Type B pancreatic cell (in vitro differentiated cells): Measurements from ENCODE around the gene DCAF4. TPM values are rescaled to one million over a fixed set of nuclear protein-coding genes. Genes with fewer than 3 reads are reported as not detected.
A peak's percentile ranks its signal among the peaks of the same experiment; 100 is the strongest.
"Not testable (repeated sequence)": the region's sequence is repeated elsewhere in the genome, so short reads cannot be mapped to it uniquely, and the experiment has no call there.

Experiments
- DNase-seq: peaks from one replicate; pipeline ENCODE4 v3.0.0; 2021; ENCODE audit warnings: mixed read lengths; ENCODE audit not compliant: unreplicated experiment; ENCODE audit errors: extremely low spot score
- H3K27ac Mint-ChIP-seq: 2 replicates; pipeline ENCODE4 v1.8.0; 2021; ENCODE audit warnings: mild to moderate bottlenecking, mixed read lengths
- H3K27me3 Mint-ChIP-seq: 2 replicates; pipeline ENCODE4 v1.8.0; 2021; ENCODE audit warnings: mixed read lengths
- H3K36me3 Mint-ChIP-seq: 2 replicates; pipeline ENCODE4 v1.8.0; 2021; ENCODE audit warnings: mixed read lengths
- H3K4me1 Mint-ChIP-seq: one replicate; pipeline ENCODE4 v1.8.0; 2021; ENCODE audit warnings: mixed read lengths; ENCODE audit not compliant: unreplicated experiment
- H3K4me3 Mint-ChIP-seq: 2 replicates; pipeline ENCODE4 v1.8.0; 2021; ENCODE audit warnings: mild to moderate bottlenecking, mixed read lengths
- H3K9me3 Mint-ChIP-seq: 2 replicates; pipeline ENCODE4 v1.8.0; 2021; ENCODE audit warnings: mixed read lengths
- total RNA-seq: library from RNA; stranded (reverse); gene quantifications from 2 replicates; pipeline ENCODE4 v1.2.1, GENCODE V29; 2021; ENCODE audit warnings: low replicate concordance
- TF ChIP-seq, protein P1 (sequence below): fragments of 200-600 bp; sonication (generic); conservative IDR thresholded peaks from 2 replicates; pipeline ENCODE4 v1.5.0; 2021; ENCODE audit warnings: antibody characterized with exemption, mild to moderate bottlenecking

Gene DCAF4
- total RNA-seq, 1 donor from 2014 or later: 17.9 TPM

DNA sequence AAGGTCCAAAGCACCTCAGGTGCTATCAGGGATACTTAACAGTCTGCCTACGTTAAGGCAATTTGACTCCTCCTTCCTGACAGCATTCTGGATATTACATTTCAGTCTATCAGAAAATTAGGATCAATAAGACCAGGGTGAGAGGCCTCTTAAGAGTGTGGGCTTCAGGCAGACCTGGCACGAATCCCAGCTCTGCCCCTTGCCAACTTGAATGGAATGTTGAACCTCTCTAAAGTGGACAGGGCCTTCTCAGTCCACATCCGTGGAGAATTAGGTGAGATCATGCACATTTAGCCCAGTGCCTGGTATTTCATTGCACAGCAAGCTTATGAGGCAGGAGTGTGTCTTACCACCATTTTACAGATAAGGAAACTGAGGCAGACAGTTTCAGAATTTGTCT is 25.9 kb downstream of the DCAF4 start:
- TF ChIP-seq, protein P1, sequence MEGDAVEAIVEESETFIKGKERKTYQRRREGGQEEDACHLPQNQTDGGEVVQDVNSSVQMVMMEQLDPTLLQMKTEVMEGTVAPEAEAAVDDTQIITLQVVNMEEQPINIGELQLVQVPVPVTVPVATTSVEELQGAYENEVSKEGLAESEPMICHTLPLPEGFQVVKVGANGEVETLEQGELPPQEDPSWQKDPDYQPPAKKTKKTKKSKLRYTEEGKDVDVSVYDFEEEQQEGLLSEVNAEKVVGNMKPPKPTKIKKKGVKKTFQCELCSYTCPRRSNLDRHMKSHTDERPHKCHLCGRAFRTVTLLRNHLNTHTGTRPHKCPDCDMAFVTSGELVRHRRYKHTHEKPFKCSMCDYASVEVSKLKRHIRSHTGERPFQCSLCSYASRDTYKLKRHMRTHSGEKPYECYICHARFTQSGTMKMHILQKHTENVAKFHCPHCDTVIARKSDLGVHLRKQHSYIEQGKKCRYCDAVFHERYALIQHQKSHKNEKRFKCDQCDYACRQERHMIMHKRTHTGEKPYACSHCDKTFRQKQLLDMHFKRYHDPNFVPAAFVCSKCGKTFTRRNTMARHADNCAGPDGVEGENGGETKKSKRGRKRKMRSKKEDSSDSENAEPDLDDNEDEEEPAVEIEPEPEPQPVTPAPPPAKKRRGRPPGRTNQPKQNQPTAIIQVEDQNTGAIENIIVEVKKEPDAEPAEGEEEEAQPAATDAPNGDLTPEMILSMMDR: no peak
- H3K27ac Mint-ChIP-seq: no peak overlapping the region
- no peaks in the 10 kb centered on the region for H3K4me1 Mint-ChIP-seq
- H3K4me3 Mint-ChIP-seq: no peak overlapping the region
- no peaks in the 10 kb centered on the region for H3K9me3 Mint-ChIP-seq
- no peaks in the 10 kb centered on the region for H3K27me3 Mint-ChIP-seq
- DNase-seq: no peak
- peaks cover 9% of the 10 kb centered on the region for H3K36me3 Mint-ChIP-seq

DNA sequence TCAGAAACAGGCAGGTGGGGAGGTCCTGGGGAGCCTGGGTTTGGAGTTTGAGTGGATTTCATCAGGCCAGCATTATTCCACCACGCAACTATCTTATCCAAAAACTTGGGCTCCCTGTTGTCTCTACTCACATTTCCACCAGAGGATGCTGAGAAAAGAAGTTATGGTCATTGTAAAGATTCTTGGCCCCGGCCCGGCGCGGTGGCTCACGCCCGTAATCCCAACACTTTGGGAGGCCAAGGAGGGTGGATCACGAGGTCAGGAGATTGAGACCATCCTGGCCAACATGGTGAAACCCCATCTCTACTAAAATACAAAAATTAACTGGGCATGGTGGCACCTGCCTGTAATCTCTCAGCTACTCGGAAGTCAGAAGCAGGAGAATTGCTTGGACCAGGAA is 30.5 kb downstream of the DCAF4 start:
- not testable (repeated sequence) for DNase-seq, H3K4me1 Mint-ChIP-seq, H3K9me3 Mint-ChIP-seq, H3K27ac Mint-ChIP-seq, H3K27me3 Mint-ChIP-seq, H3K4me3 Mint-ChIP-seq
- H3K36me3 Mint-ChIP-seq: peaks cover 21% of the 10 kb centered on the region

DNA sequence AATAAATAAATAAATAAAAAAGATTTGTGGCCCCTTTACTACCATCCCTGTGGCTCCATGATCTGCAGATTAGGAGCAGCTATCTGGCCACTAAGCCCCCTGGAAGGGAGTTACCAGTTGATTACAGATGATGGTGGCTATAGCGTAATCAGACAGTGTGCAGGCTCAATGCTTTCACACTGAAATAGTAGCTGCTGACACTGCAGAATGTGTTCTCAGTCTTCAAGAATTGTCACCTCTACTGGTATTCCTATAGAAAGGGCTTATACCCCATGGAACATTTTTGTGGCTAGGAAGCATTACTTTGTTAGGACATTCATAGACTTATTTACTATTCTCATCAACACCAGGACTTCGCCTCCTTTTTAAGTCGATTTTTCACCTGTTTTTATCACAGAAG is 30.9 kb downstream of the DCAF4 start:
- H3K4me3 Mint-ChIP-seq: no peak overlapping the region
- H3K27me3 Mint-ChIP-seq: no peaks in the 10 kb centered on the region
- H3K9me3 Mint-ChIP-seq: no peaks in the 10 kb centered on the region
- H3K4me1 Mint-ChIP-seq: peaks cover 4% of the 10 kb centered on the region
- TF ChIP-seq, protein P1: no peak
- no peak overlapping the region for H3K27ac Mint-ChIP-seq
- no peak for DNase-seq
- peaks cover 21% of the 10 kb centered on the region for H3K36me3 Mint-ChIP-seq

DNA sequence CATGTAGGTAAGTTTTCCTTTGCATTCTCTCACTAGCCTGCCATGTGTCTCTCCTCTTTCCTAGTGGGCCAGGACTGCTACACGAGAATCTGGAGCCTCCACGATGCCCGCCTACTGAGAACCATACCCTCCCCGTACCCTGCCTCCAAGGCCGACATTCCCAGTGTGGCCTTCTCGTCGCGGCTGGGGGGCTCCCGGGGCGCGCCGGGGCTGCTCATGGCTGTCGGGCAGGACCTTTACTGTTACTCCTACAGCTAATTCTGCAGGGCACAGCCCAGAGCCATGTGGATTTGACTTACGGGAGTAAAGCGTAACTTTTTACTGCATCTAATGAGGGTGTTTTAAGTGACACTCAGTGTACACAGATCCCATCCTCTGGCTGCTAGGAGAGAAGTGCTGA is 32.3 kb downstream of the DCAF4 start:
- H3K27me3 Mint-ChIP-seq: no peaks in the 10 kb centered on the region
- no peak overlapping the region for H3K27ac Mint-ChIP-seq
- TF ChIP-seq, protein P1: no peak
- H3K36me3 Mint-ChIP-seq: peaks cover 21% of the 10 kb centered on the region
- H3K4me1 Mint-ChIP-seq: peaks cover 8% of the 10 kb centered on the region
- DNase-seq: no peak
- no peaks in the 10 kb centered on the region for H3K9me3 Mint-ChIP-seq
- H3K4me3 Mint-ChIP-seq: no peak overlapping the region

DNA sequence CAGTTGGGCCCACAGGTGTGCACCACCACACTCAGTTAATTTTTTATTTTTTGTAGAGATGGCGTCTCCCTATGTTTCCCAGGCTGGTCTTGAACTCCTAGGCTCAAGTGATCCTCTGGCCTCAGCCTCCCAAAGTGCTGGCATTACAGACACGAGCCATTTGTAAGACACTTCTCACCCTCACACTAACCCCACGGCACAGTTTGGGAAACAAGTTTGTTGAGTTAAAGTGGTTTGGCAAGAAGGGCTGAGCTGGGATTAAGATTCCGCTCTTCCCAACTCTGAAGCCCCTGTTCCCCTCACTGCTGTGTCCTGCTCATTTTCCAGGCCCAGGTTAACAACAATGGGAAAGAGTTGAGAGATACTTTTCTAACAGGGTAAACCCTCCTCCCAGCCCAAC is 34.8 kb downstream of the DCAF4 start:
- not testable (repeated sequence) for DNase-seq, H3K4me3 Mint-ChIP-seq, H3K27me3 Mint-ChIP-seq, H3K27ac Mint-ChIP-seq, H3K9me3 Mint-ChIP-seq, H3K4me1 Mint-ChIP-seq
- H3K36me3 Mint-ChIP-seq: peaks cover 17% of the 10 kb centered on the region

DNA sequence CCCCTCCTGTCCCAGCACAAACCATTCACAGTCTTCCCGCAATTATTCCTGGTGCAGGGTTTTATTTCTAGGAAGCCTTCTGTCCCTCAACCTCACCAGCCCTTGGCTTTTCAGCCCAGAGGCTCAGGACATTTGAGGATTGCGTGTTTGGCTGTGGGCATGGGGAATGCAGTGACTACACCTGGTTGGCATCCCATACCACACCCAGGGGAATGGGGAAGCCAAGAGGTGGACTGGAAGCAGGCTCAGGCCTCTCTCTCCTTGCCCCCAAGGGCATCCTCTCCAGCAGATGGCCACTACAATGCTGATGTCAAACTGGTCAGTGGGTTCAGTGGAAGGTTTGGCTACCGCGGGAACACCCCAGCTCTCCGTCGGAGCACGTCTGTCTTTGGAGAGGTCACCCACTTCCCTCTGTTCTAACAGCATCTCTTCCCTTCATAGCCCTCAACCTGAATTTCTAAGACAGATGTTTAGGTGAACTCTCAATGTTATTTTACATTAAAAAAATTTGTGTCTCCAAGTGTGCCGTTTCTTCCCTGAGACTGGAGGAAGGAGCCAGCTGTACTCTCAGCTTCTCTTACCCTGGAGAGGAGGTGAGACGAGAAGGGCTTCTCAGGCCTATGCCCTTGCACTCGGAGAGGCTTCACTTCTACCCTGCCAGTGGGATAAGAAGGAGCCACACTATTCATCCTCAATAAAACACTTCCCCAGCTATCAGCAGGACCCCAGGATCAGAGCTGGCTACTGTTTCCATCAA is 35.5 kb downstream of the DCAF4 start:
- no peaks in the 10 kb centered on the region for H3K27me3 Mint-ChIP-seq
- no peak for DNase-seq
- H3K4me1 Mint-ChIP-seq: peaks cover 8% of the 10 kb centered on the region

DNA sequence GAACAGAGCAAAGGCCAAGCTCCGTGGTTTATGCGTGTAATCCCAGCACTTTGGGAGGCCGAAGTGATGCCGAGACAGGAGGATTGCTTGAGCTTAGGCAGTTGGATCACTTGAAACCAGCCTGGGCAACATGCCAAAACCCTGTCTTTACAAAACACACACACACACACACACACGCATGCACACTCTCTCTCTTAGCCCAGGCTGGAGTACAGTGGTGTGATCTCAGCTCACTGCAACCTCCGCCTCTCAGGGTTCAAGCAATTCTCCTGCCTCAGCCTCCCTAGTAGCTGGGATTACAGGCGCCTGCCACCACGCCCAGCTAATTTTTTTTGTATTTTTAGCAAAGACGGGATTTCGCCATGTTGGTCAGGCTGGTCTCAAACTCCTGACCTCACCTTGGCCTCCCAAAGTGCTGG is 36.1 kb downstream of the DCAF4 start:
- Mint-ChIP-seq H3K36me3 (peaks cover 12% of the 10 kb centered on the region), H3K27ac (peak overlapping the region; percentile 73)
- H3K4me3 Mint-ChIP-seq, H3K27me3 Mint-ChIP-seq, DNase-seq, H3K4me1 Mint-ChIP-seq, H3K9me3 Mint-ChIP-seq: not testable (repeated sequence)

More for the DNA sequence above, 35.5 kb downstream of the DCAF4 start:
- H3K4me3 Mint-ChIP-seq: no peak overlapping the region
- TF ChIP-seq, protein P1: no peak
- H3K36me3 Mint-ChIP-seq: peaks cover 12% of the 10 kb centered on the region
- peak overlapping the region; percentile 73 for H3K27ac Mint-ChIP-seq
- no peaks in the 10 kb centered on the region for H3K9me3 Mint-ChIP-seq
